Measurements from ENCODE around the gene ANKRD9.

ANKRD9 gene

GRCh38 chr14:102491786-102492530 lies 17.6 kb downstream of the ANKRD9 start:
- TF ChIP-seq CTCF (IDR thresholded peaks at IDR 0.05; ENCODE audit: low read depth, low read length) = no peak
- Histone ChIP-seq H3K9me3 (ENCODE audit: severe bottlenecking) (no peaks in the 10 kb centered on the region), H3K36me3 (no peaks in the 10 kb centered on the region), H3K4me3 (ENCODE audit: low read depth, low read length) (no peak overlapping the region), H3K27ac (no peak overlapping the region), H3K27me3 (ENCODE audit: insufficient read depth, low read depth, severe bottlenecking) (no peaks in the 10 kb centered on the region)
- no peak for DNase-seq

- Histone ChIP-seq H3K9me3 (ENCODE audit: severe bottlenecking) (no peaks in the 10 kb centered on the region), H3K27me3 (ENCODE audit: insufficient read depth, low read depth, severe bottlenecking) (no peaks in the 10 kb centered on the region), H3K27ac (no peak overlapping the region), H3K36me3 (no peaks in the 10 kb centered on the region), H3K4me3 (ENCODE audit: low read depth, low read length) (no peak overlapping the region)
- TF ChIP-seq CTCF (IDR thresholded peaks at IDR 0.05; ENCODE audit: low read depth, low read length) = no peak
- no peak for DNase-seq
Observed at GRCh38 chr14:102491366-102491765, 18.2 kb downstream of the ANKRD9 start.

- Histone ChIP-seq H3K4me3 (ENCODE audit: low read depth, low read length) (no peak overlapping the region), H3K27me3 (ENCODE audit: insufficient read depth, low read depth, severe bottlenecking) (no peaks in the 10 kb centered on the region), H3K27ac (no peak overlapping the region), H3K9me3 (ENCODE audit: severe bottlenecking) (no peaks in the 10 kb centered on the region), H3K36me3 (no peaks in the 10 kb centered on the region)
- DNase-seq = no peak
- TF ChIP-seq CTCF (IDR thresholded peaks at IDR 0.05; ENCODE audit: low read depth, low read length) = no peak
Observed at GRCh38 chr14:102490456-102490855, 19.1 kb downstream of the ANKRD9 start.

- no peak for TF ChIP-seq CTCF (IDR thresholded peaks at IDR 0.05; ENCODE audit: low read depth, low read length)
- Histone ChIP-seq H3K4me3 (ENCODE audit: low read depth, low read length) (no peak overlapping the region), H3K36me3 (no peaks in the 10 kb centered on the region), H3K27me3 (ENCODE audit: insufficient read depth, low read depth, severe bottlenecking) (no peaks in the 10 kb centered on the region), H3K9me3 (ENCODE audit: severe bottlenecking) (no peaks in the 10 kb centered on the region), H3K27ac (no peak overlapping the region)
- DNase-seq = no peak
Observed at GRCh38 chr14:102487204-102487577, 22.4 kb downstream of the ANKRD9 start.

- H3K27me3 ChIP-seq (ENCODE audit: insufficient read depth, low read depth, severe bottlenecking) = no peaks in the 10 kb centered on the region
- H3K4me3 ChIP-seq (ENCODE audit: low read depth, low read length) = no peak overlapping the region
- no peak overlapping the region for H3K27ac ChIP-seq
- no peaks in the 10 kb centered on the region for H3K9me3 ChIP-seq (ENCODE audit: severe bottlenecking)
- no peaks in the 10 kb centered on the region for H3K36me3 ChIP-seq
- no peak for TF ChIP-seq CTCF (IDR thresholded peaks at IDR 0.05; ENCODE audit: low read depth, low read length)
- no peak for DNase-seq
Observed at GRCh38 chr14:102486513-102487203, 22.9 kb downstream of the ANKRD9 start.

All from WERI-Rb-1 (cell line).